ENCODE data around the gene GPR143. TPM values are rescaled to one million over a fixed set of nuclear protein-coding genes. Genes with fewer than 3 reads are reported as not detected.
"Not testable (repeated sequence)": the region's sequence is repeated elsewhere in the genome, so short reads cannot be mapped to it uniquely, and the experiment has no call there.

GPR143 gene
- total RNA-seq, result under 1 TPM; 0.62 to 0.74 TPM

DNA sequence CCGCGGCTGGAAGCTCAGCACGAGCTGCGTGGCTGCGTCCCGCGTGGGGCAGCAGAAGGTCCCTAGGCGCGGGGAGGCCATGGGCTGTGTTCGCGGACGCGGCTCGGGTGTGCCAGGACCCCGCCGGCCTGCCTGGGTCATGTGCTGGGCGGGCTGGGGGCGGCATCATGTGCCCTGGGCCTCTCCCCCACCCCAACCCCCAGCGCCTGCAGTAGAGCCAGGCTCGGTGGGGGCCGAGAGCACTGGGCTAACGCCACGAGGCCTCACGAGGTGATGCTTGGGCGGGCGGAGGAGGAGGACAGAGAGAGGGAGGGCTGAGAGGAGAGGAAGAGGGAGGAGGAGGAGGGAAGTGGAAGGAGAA lies at the start of gene GPR143:
TSS of gene GPR143 (minus strand) at position 111 of the 361 bp plus-strand sequence. CDS start at position 81, 30 bp downstream.
- TF ChIP-seq, protein P1, sequence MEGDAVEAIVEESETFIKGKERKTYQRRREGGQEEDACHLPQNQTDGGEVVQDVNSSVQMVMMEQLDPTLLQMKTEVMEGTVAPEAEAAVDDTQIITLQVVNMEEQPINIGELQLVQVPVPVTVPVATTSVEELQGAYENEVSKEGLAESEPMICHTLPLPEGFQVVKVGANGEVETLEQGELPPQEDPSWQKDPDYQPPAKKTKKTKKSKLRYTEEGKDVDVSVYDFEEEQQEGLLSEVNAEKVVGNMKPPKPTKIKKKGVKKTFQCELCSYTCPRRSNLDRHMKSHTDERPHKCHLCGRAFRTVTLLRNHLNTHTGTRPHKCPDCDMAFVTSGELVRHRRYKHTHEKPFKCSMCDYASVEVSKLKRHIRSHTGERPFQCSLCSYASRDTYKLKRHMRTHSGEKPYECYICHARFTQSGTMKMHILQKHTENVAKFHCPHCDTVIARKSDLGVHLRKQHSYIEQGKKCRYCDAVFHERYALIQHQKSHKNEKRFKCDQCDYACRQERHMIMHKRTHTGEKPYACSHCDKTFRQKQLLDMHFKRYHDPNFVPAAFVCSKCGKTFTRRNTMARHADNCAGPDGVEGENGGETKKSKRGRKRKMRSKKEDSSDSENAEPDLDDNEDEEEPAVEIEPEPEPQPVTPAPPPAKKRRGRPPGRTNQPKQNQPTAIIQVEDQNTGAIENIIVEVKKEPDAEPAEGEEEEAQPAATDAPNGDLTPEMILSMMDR (IDR thresholded peaks at IDR 0.05), result no peak
- Histone ChIP-seq H3K27ac (no peak within 1 kb of the TSS), H3K4me3 (no peak within 1 kb of the TSS), H3K9me3 (no peaks in the 10 kb centered on the region), H3K4me1 (no peaks in the 10 kb centered on the region), H3K36me3 (no peaks in the 10 kb centered on the region), H3K9ac (ENCODE audit: low read depth in 2 of 2, low read length in 2 of 2) (no peak within 1 kb of the TSS), H3K27me3 (peaks cover 9% of the 10 kb centered on the region)
- DNase-seq, result no peak
- intact Hi-C loops (cut with DNase I), result no loop called here

DNA sequence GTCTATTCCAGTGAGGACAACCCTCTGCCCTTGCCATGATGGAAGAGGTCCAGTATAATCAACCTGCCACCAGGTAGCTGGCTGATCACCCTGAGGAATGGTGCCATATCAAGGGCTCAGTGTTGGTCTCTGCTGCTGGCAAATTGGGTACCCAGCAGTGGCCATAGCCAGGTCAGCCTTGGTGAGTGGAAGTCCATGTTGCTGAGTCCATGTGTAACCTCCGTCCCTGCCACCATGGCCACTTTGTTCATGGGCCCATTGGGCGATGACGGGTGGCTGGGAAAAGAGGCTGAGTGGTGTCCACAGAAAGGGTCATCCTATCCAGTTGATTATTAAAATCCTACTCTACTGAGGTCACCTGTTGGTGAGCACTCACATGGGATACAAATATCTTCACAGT lies 45.4 kb upstream of the GPR143 start:
- H3K27ac ChIP-seq; DNase-seq; H3K27me3 ChIP-seq; H3K4me3 ChIP-seq; H3K36me3 ChIP-seq; intact Hi-C loops (cut with DNase I); H3K9me3 ChIP-seq; H3K9ac ChIP-seq (ENCODE audit: low read depth in 2 of 2, low read length in 2 of 2); H3K4me1 ChIP-seq: not testable (repeated sequence)

DNA sequence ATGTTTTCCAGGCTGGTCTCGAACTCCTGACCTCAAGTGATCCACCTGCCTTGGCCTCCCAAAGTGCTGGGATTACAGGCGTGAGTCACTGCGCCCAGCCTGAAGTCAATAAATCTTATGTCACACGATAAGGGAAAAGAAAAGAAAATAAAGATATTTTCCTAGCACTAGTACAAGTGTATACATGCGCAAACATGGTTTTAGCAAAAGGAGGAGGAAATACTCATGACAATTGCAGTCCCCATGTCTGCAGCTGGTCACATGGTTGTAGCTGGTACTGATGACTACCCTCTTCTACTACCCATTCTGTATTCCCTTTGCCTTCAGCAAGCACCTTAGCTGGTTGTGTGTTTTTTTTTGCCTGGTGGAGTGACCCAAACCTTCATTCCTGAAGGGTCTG lies 44.2 kb upstream of the GPR143 start:
- H3K9me3 ChIP-seq; H3K27me3 ChIP-seq; DNase-seq; H3K4me3 ChIP-seq; H3K9ac ChIP-seq (ENCODE audit: low read depth in 2 of 2, low read length in 2 of 2); intact Hi-C loops (cut with DNase I); H3K4me1 ChIP-seq; H3K27ac ChIP-seq; H3K36me3 ChIP-seq: not testable (repeated sequence)

DNA sequence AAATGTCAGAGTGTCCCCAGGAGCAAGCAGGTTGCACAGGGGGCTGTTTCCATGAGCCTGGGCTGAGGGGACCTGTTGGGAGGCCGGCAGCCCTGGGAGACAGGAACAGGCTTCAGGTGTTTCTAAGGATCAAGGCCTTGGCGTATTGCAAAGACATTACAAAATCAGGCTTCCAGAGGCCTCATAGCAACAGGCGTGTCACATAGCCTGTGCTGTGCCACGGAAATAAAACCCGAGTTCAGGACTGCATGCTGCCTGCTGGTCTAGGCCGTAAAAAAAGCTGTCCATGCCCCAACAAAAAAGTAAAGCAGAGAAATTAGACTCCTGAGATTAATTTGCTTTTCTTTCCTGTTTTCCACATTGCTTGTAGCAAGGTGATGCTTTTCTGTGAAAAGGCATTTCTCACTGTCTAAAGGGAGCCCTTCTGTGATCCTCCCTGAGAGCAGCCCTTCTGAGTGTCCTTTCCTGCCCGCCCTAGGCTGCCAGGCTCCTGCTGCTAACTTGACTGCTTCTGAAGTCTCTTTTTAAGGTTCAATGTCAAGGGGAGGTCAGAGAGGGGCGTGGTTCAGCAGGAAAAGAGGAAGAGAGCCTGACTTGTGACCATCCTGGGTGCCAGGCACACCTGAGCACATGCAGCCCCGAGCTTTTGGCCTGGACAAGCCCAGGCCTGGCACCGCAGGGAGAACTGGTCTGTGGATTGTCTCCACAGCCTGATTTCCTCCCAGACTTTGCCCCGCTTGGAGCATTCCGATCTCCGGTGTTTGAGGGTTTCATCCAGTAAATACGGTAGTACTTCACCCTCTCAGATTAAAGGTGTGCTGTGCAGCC lies 41.9 kb upstream of the GPR143 start:
- no peak overlapping the region for H3K4me3 ChIP-seq
- intact Hi-C loops (cut with DNase I), result no loop called here
- peak; percentile 27 for DNase-seq
- TF ChIP-seq, protein P1 (IDR thresholded peaks at IDR 0.05), result no peak
- H3K36me3 ChIP-seq, result no peaks in the 10 kb centered on the region
- H3K4me1 ChIP-seq, result no peaks in the 10 kb centered on the region
- H3K27ac ChIP-seq, result no peak overlapping the region
- peak overlapping the region in 1 of 2 donors; percentile 34 for H3K9ac ChIP-seq (ENCODE audit: low read depth in 2 of 2, low read length in 2 of 2)
- no peaks in the 10 kb centered on the region for H3K9me3 ChIP-seq
- H3K27me3 ChIP-seq, result no peaks in the 10 kb centered on the region

DNA sequence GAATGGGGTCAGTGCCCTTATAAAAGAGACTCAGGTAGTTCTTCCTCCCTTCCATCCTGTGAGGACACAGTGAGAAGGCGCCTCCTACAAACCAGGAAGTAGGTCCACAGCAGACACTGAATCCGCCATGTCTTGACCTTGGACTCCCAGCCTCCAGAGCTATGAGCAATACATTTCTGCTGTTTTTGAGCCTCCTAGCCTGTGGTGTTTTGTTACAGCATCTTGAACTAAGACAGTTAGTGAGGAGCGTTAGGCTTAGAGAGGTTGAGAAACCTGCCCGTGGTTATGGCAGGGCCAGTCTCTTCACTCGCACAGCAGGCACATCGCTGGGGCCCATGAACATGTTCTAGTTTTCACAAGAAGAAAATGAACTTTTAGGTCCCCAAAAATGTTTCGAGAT lies 40.3 kb upstream of the GPR143 start:
- Histone ChIP-seq H3K4me3 (no peak overlapping the region), H3K36me3 (no peaks in the 10 kb centered on the region), H3K27me3 (no peaks in the 10 kb centered on the region), H3K27ac (no peak overlapping the region), H3K9ac (ENCODE audit: low read depth in 2 of 2, low read length in 2 of 2) (no peak overlapping the region), H3K9me3 (no peaks in the 10 kb centered on the region), H3K4me1 (no peaks in the 10 kb centered on the region)
- TF ChIP-seq, protein P1 (IDR thresholded peaks at IDR 0.05), result no peak
- intact Hi-C loops (cut with DNase I), result no loop called here
- DNase-seq, result no peak

DNA sequence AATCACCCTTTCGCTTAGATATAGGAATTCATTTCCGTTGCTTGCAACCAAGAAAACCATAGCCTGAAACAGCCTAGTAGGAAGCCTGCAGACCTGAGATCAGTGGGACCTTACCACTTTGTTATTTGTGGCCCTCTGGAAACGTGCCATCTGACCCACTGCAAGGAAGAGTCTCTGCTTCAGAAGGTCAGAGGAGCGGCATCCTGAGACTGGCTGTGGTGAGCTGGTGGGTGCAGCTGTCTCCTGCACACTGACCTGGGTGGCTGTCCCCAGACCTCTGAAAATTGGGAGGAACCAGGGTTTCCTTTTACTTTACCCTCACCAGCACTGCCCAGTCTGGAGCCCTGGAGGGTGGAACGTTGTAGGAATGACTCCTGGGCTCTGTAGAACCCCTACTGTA lies 38.8 kb upstream of the GPR143 start:
- Histone ChIP-seq H3K27ac (no peak overlapping the region), H3K27me3 (no peaks in the 10 kb centered on the region), H3K9me3 (no peaks in the 10 kb centered on the region), H3K4me1 (no peaks in the 10 kb centered on the region), H3K4me3 (no peak overlapping the region), H3K36me3 (no peaks in the 10 kb centered on the region), H3K9ac (ENCODE audit: low read depth in 2 of 2, low read length in 2 of 2) (no peak overlapping the region)
- intact Hi-C loops (cut with DNase I), result no loop called here
- no peak for DNase-seq
- TF ChIP-seq, protein P1 (IDR thresholded peaks at IDR 0.05), result no peak

Measured in colonic mucosa (tissue), 4 donors.